Tibial nerve (tissue), 4 donors: ENCODE results near the gene ANGEL2. TPM values are rescaled to one million over a fixed set of nuclear protein-coding genes. Genes with fewer than 3 reads are reported as not detected.

Experiments used
- DNase-seq, 2 donors: peaks; one replicate each; pipeline ENCODE4 v3.0.0-alpha.2; 2019; ENCODE audit warnings: low spot score in 2 of 2
- H3K27ac ChIP-seq, 4 donors: fragments of 200-600 bp; sonication (generic) in 3 of 4; one replicate each; pipeline ENCODE4 v1.5.1; 2017 to 2019; ENCODE audit warnings: mild to moderate bottlenecking in 1 of 4
- H3K27me3 ChIP-seq, 2 donors: fragments of 200-600 bp; sonication (generic) in 1 of 2; one replicate each; pipeline versions ENCODE4 v1.5.1 to v1.6.0; 2017 to 2019
- H3K36me3 ChIP-seq, 3 donors: fragments of 200-600 bp; sonication (generic); one replicate each; pipeline ENCODE4 v1.5.1; 2018 to 2019
- H3K4me1 ChIP-seq, 4 donors: fragments of 200-600 bp; sonication (generic) in 3 of 4; one replicate each; pipeline ENCODE4 v1.5.1; 2017 to 2019
- H3K4me3 ChIP-seq, 4 donors: fragments of 200-600 bp; sonication (generic) in 3 of 4; one replicate each; pipeline ENCODE4 v1.5.1; 2017 to 2019; ENCODE audit warnings: mild to moderate bottlenecking in 1 of 4, moderate library complexity in 1 of 4
- H3K9me3 ChIP-seq, 4 donors: fragments of 200-600 bp; sonication (generic) in 3 of 4; one replicate each; pipeline ENCODE4 v1.5.1; 2017 to 2019
- CTCF ChIP-seq, 5 experiments: fragments of 200-600 bp in 3 of 5; fragments of 450-650 bp in 2 of 5; sonication (generic) in 3 of 5; IDR thresholded peaks; one replicate each; pipeline ENCODE4 v1.5.1; 2016 to 2019; ENCODE audit warnings: antibody characterized with exemption in 5 of 5, mild to moderate bottlenecking in 3 of 5, moderate library complexity in 2 of 5
- EP300 ChIP-seq, 2 donors: sonication (generic); formaldehyde crosslinking; IDR thresholded peaks; one replicate each; pipeline ENCODE4 v1.6.1; 2017; ENCODE audit warnings: antibody characterized with exemption in 2 of 2, mild to moderate bottlenecking in 1 of 2
- POLR2A ChIP-seq, 2 donors: fragments of 450-650 bp; IDR thresholded peaks; one replicate each; pipeline ENCODE4 v1.6.1; 2017; ENCODE audit warnings: antibody characterized with exemption in 2 of 2, mild to moderate bottlenecking in 2 of 2, moderate library complexity in 2 of 2
- WGBS, 2 donors: methylation state at CpG; one replicate each; pipeline ENCODE4 v1.1.5; 2018; 5-methylcytosine and 5-hydroxymethylcytosine counted together
- total RNA-seq, 4 donors: library from RNA; depleted of rRNA; stranded (reverse); fragments of >200 nt; gene quantifications; one replicate each; pipeline ENCODE4 v1.1.0, GENCODE V29; 2016

The ANGEL2 gene
- total RNA-seq, 4 donors from 2014 or later = 52.2 to 74.5 (median 68.8) TPM

- no peaks in the 10 kb centered on the region for H3K27me3 ChIP-seq
- no peak for DNase-seq
- H3K27ac ChIP-seq = no peak overlapping the region
- H3K36me3 ChIP-seq = no peaks in the 10 kb centered on the region
- 78 to 79% methylated on average over 3 of the region's 3 CpGs for WGBS, 2 donors
- H3K9me3 ChIP-seq = no peaks in the 10 kb centered on the region
- TF ChIP-seq POLR2A (IDR thresholded peaks at IDR 0.05) (no peak), EP300 (IDR thresholded peaks at IDR 0.05) (no peak), CTCF (IDR thresholded peaks at IDR 0.05) (no peak)
- H3K4me1 ChIP-seq = peaks cover 0 to 23% (median 7%) of the 10 kb centered on the region in 4 donors
- no peak overlapping the region for H3K4me3 ChIP-seq
Measured at GRCh38 chr1:213055767-213056166, 40.1 kb upstream of the ANGEL2 start.

DNA sequence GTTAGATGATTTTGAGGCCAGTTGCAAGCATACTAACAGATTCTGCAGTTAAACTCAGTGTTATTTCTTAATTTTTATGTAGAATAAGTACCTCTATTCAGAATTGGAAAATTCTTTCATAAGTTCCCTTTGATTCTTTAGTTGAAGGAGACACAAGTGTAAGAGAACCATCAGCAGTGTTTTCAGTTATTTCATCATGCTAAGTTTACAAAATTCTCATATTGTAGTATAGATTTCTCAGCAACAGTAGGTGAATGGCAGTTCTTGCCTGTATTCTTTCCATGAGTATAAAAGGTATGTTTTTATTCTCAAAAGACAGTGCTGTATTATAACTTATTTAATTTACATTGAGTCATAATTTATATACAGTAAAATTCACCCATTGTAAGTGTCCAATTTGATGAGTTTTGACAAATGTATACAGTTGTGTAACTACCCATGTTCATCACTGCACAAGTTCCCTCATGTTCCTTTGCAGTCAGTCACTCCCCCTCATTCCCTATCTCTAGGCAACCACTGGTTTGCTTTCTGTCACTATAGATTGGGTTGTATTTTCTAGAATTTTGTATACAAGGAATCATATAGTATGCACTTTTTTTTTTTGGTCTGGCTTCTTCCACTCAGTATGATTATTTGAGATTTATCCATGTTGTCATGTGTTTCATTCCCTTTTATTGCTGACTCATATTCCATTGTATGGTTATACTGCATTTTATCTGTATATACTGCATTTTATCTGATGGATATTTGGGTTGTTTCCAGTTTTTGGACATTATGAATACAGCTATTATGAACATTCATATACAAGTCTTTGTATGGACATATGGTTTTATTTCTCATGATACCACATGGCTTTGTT, 39.3 kb upstream of the ANGEL2 start:
- Histone ChIP-seq H3K9me3 (no peaks in the 10 kb centered on the region), H3K36me3 (no peaks in the 10 kb centered on the region), H3K27ac (no peak overlapping the region), H3K27me3 (no peaks in the 10 kb centered on the region), H3K4me1 (peaks cover 0 to 29% (median 9%) of the 10 kb centered on the region in 4 donors), H3K4me3 (no peak overlapping the region)
- DNase-seq = no peak
- no peak for TF ChIP-seq CTCF (IDR thresholded peaks at IDR 0.05)
- TF ChIP-seq POLR2A (IDR thresholded peaks at IDR 0.05) = no peak
- no peak for TF ChIP-seq EP300 (IDR thresholded peaks at IDR 0.05)

DNA sequence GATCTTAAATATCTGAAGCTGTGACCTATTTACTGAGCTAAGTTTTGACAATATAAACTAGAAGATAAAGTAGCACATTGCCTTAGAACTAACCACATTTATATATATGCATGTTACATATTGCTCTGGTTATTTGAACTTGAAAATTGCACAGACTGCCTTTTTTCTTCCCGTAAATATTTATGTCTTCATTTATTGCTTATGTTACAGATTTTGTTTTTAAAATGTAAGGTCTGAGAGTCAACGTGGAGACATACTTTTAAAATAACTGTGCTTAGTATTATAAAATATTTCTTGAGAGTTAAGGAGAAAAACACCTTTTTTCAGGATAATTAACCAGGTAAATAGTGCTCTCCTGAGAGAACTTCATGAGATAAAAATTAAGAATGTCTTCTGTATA, 38.5 kb upstream of the ANGEL2 start:
- Histone ChIP-seq H3K27me3 (no peaks in the 10 kb centered on the region), H3K36me3 (no peaks in the 10 kb centered on the region), H3K4me3 (no peak overlapping the region), H3K27ac (no peak overlapping the region), H3K9me3 (no peaks in the 10 kb centered on the region), H3K4me1 (peaks cover 0 to 29% (median 9%) of the 10 kb centered on the region in 4 donors)
- TF ChIP-seq POLR2A (IDR thresholded peaks at IDR 0.05) = no peak
- TF ChIP-seq CTCF (IDR thresholded peaks at IDR 0.05) = no peak
- no peak for TF ChIP-seq EP300 (IDR thresholded peaks at IDR 0.05)
- no peak for DNase-seq
- WGBS, 2 donors = 81 to 86% methylated on average over 2 of the region's 2 CpGs

- no peak for TF ChIP-seq CTCF (IDR thresholded peaks at IDR 0.05)
- TF ChIP-seq POLR2A (IDR thresholded peaks at IDR 0.05) = no peak
- TF ChIP-seq EP300 (IDR thresholded peaks at IDR 0.05) = no peak
- peaks cover 0 to 29% (median 9%) of the 10 kb centered on the region in 4 donors for H3K4me1 ChIP-seq
- no peaks in the 10 kb centered on the region for H3K36me3 ChIP-seq
- no peak overlapping the region for H3K4me3 ChIP-seq
- no peak for DNase-seq
- no peak overlapping the region for H3K27ac ChIP-seq
- peaks cover 0 to 1% of the 10 kb centered on the region in 2 donors for H3K27me3 ChIP-seq
- H3K9me3 ChIP-seq = no peaks in the 10 kb centered on the region
Measured at GRCh38 chr1:213053455-213053854, 37.8 kb upstream of the ANGEL2 start.

DNA sequence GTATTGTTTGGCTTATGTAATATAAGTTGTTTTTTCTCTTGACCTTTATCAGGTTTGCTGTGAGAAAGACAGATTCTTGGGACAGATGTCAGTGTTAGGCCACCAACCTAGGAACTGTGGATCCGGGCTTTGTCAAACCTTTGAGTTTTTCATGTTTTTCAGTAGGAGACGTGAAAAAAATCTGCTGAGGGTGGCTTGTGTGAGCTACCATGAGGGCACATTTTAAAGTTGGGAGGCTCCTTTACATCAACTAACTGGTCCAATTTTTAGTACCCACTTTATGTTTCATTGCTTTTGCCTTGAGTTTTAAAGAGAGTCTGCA, 36.2 kb upstream of the ANGEL2 start:
- Histone ChIP-seq H3K27ac (peak overlapping the region in 1 of 4 donors; percentile 78), H3K9me3 (no peaks in the 10 kb centered on the region), H3K27me3 (peaks cover 0 to 13% of the 10 kb centered on the region in 2 donors), H3K36me3 (no peaks in the 10 kb centered on the region), H3K4me1 (peaks cover 0 to 29% (median 9%) of the 10 kb centered on the region in 4 donors), H3K4me3 (peak overlapping the region; percentile 68 to 96 (median 88))
- no peak for DNase-seq
- TF ChIP-seq CTCF (IDR thresholded peaks at IDR 0.05) (no peak), POLR2A (IDR thresholded peaks at IDR 0.05) (no peak)
- WGBS, 2 donors = 15 to 30% methylated on average over 2 of the region's 2 CpGs
